ENCODE results near the gene COL5A1. TPM values are rescaled to one million over a fixed set of nuclear protein-coding genes. Genes with fewer than 3 reads are reported as not detected.

Gene COL5A1
- total and polyA plus RNA-seq, 2 experiments from 2014 or later, result 2.5 to 13.1 TPM

DNA sequence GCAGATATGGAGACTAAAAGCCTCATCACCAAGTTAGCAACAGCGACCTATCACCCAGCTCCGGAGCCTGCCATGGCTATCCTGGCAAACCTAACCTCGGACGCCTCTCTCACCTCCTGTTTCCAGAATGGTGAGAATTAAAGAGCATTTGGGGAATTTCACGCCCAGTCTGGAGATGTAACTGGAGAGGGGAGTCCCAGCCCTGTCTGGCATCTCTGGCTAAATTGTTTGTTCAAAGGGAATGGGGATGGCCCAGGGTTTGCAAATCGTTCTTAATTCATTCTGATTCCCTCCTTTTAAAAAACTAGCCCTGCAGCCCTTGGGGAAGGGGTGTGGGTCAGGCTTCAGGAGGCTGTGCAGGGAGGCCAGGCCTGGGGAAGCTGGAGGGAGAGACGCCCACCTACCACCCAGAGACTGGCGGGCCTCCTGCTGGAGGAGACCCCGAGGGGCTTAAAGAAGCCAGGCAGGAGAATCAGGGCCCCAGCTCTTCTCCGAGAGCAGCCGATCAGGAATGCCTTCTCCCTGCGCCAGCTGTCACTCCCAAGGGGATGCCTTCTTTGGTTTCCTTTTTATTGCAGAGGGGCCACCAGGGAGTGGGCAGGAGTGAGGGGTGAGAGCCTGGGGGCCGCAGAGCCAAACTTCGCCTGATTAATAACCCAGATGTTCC is 964 bp upstream of the COL5A1 start:
- no peak for DNase-seq (ENCODE audit: low spot score)
- Mint-ChIP-seq H3K4me3 (peak overlapping the region; percentile 78), H3K27ac (no peak overlapping the region), H3K27me3 (ENCODE audit: insufficient read depth, low read depth, poor library complexity) (peaks cover 20% of the 10 kb centered on the region), H3K36me3 (ENCODE audit: low read depth) (no peaks in the 10 kb centered on the region), H3K4me1 (peaks cover 36% of the 10 kb centered on the region), H3K9me3 (no peaks in the 10 kb centered on the region)
- Histone ChIP-seq H3K4me1 (ENCODE audit: insufficient read depth) (peaks cover 15% of the 10 kb centered on the region; the same call in 1 of the 2 replicates), H3K4me2 (peak overlapping the region; percentile 95), H3K79me2 (replicated peaks; ENCODE audit: insufficient read depth) (no peaks in the 10 kb centered on the region), H3K36me3 (ENCODE audit: insufficient read depth) (no peaks in the 10 kb centered on the region), H3F3A (replicated peaks; ENCODE audit: low read depth) (0 out of 2 replicates have a peak, but pooled peaks cover 9% of the 10 kb centered on the region), H3K27ac (ENCODE audit: low read depth) (no peak overlapping the region), H3K27me3 (ENCODE audit: insufficient read depth) (peaks cover 7% of the 10 kb centered on the region; the same call in 1 of the 2 replicates), H2AFZ (peak overlapping the region; percentile 91; the same call in 1 of the 2 replicates), H4K20me1 (replicated peaks; ENCODE audit: insufficient read depth) (no peaks in the 10 kb centered on the region), H3K9me2 (ENCODE audit: insufficient read depth) (no peaks in the 10 kb centered on the region), H3K4me3 (peak overlapping the region; percentile 80)
- no peak for TF ChIP-seq POLR2AphosphoS5 (IDR thresholded peaks at IDR 0.05; ENCODE audit: low read depth)
- no peak for TF ChIP-seq STAT1 (IDR thresholded peaks at IDR 0.05; ENCODE audit: unreplicated experiment)
- TF ChIP-seq REST (IDR thresholded peaks at IDR 0.05; ENCODE audit: unreplicated experiment), result no peak
- TF ChIP-seq NANOG (IDR thresholded peaks at IDR 0.05; ENCODE audit: borderline replicate concordance), result no peak
- TF ChIP-seq ZNF114 (CRISPR knock-in tag; IDR thresholded peaks at IDR 0.05), result no peak
- TF ChIP-seq, protein P1, sequence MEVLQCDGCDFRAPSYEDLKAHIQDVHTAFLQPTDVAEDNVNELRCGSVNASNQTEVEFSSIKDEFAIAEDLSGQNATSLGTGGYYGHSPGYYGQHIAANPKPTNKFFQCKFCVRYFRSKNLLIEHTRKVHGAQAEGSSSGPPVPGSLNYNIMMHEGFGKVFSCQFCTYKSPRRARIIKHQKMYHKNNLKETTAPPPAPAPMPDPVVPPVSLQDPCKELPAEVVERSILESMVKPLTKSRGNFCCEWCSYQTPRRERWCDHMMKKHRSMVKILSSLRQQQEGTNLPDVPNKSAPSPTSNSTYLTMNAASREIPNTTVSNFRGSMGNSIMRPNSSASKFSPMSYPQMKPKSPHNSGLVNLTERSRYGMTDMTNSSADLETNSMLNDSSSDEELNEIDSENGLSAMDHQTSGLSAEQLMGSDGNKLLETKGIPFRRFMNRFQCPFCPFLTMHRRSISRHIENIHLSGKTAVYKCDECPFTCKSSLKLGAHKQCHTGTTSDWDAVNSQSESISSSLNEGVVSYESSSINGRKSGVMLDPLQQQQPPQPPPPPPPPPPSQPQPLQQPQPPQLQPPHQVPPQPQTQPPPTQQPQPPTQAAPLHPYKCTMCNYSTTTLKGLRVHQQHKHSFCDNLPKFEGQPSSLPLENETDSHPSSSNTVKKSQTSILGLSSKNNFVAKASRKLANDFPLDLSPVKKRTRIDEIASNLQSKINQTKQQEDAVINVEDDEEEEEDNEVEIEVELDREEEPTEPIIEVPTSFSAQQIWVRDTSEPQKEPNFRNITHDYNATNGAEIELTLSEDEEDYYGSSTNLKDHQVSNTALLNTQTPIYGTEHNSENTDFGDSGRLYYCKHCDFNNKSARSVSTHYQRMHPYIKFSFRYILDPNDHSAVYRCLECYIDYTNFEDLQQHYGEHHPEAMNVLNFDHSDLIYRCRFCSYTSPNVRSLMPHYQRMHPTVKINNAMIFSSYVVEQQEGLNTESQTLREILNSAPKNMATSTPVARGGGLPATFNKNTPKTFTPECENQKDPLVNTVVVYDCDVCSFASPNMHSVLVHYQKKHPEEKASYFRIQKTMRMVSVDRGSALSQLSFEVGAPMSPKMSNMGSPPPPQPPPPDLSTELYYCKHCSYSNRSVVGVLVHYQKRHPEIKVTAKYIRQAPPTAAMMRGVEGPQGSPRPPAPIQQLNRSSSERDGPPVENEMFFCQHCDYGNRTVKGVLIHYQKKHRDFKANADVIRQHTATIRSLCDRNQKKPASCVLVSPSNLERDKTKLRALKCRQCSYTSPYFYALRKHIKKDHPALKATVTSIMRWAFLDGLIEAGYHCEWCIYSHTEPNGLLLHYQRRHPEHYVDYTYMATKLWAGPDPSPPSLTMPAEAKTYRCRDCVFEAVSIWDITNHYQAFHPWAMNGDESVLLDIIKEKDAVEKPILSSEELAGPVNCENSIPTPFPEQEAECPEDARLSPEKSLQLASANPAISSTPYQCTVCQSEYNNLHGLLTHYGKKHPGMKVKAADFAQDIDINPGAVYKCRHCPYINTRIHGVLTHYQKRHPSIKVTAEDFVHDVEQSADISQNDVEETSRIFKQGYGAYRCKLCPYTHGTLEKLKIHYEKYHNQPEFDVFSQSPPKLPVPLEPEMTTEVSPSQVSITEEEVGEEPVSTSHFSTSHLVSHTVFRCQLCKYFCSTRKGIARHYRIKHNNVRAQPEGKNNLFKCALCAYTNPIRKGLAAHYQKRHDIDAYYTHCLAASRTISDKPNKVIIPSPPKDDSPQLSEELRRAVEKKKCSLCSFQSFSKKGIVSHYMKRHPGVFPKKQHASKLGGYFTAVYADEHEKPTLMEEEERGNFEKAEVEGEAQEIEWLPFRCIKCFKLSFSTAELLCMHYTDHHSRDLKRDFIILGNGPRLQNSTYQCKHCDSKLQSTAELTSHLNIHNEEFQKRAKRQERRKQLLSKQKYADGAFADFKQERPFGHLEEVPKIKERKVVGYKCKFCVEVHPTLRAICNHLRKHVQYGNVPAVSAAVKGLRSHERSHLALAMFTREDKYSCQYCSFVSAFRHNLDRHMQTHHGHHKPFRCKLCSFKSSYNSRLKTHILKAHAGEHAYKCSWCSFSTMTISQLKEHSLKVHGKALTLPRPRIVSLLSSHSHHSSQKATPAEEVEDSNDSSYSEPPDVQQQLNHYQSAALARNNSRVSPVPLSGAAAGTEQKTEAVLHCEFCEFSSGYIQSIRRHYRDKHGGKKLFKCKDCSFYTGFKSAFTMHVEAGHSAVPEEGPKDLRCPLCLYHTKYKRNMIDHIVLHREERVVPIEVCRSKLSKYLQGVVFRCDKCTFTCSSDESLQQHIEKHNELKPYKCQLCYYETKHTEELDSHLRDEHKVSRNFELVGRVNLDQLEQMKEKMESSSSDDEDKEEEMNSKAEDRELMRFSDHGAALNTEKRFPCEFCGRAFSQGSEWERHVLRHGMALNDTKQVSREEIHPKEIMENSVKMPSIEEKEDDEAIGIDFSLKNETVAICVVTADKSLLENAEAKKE (CRISPR knock-in tag; IDR thresholded peaks at IDR 0.05), result no peak
- TF ChIP-seq ETS1 (IDR thresholded peaks at IDR 0.05), result no peak
- TF ChIP-seq ZNF331 (CRISPR knock-in tag; IDR thresholded peaks at IDR 0.05; ENCODE audit: low read depth), result no peak
- TF ChIP-seq EZH2phosphoT487 (IDR thresholded peaks at IDR 0.05; ENCODE audit: unreplicated experiment), result no peak
- TF ChIP-seq JUNB (IDR thresholded peaks at IDR 0.05; ENCODE audit: unreplicated experiment), result no peak
- TF ChIP-seq EZH2 (IDR thresholded peaks at IDR 0.05; ENCODE audit: low read depth, unreplicated experiment), result no peak
- peak; percentile 2; the same call in 2 of the 3 replicates for ATAC-seq

Data from GM23338 (cell line).